ENCODE results near the gene PNP. TPM values are rescaled to one million over a fixed set of nuclear protein-coding genes. Genes with fewer than 3 reads are reported as not detected.
"Not testable (repeated sequence)": the region's sequence is repeated elsewhere in the genome, so short reads cannot be mapped to it uniquely, and the experiment has no call there.

PNP gene
- total and polyA plus RNA-seq, 2 experiments from 2014 or later, result 24.6 to 39.6 TPM

DNA sequence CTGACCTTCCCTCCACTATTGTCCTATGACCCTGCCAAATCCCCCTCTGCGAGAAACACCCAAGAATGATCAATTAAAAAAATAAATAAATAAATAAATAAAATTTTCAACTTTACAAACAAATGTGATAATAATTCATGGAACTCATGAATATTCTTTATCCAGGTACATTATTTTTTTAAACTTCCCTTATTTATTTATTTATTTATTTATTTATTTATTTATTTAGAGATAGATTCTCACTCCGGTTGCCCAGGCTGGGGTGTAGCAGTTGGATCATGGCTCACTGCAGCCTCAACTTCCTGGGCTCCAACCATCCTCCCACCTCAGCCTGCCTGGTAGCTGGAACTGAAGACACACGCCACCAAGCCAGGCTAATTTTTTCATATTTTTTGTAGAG, 38.3 kb downstream of the PNP start:
- not testable (repeated sequence) for H3K79me2 ChIP-seq (ENCODE audit: insufficient read depth); H3K9me3 ChIP-seq (ENCODE audit: low read depth); H4K20me1 ChIP-seq (ENCODE audit: insufficient read depth)

DNA sequence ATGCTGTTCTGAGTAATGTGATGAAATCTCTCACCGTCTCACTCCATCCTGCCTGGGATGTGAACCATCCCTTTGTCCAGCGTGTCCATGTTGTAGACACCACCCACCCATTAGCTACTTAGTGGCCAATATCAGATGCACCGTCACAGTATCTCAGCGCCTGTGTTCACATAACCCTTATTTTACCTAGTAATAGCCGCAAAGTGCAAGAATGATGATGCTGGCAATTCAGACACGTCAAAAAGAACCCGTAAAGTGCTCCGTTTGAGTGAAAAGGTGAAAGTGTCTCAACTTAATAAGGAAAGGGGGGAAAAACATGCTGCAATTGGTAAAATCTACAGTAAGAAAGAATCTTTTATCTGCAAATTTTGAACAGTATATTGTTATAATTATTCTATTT, 39.2 kb downstream of the PNP start:
- DNase-seq, result no peak
- no peak overlapping the region for H3K4me3 ChIP-seq
- 70 to 75% methylated on average over 8 of the region's 8 CpGs for WGBS, 2 experiments (ENCODE audit: low coverage in 1 of 2, low lambda C conversion rate in 2 of 2, missing lambda C conversion rate in 2 of 2)

More for the DNA sequence above, 38.3 kb downstream of the PNP start:
- H3K27ac ChIP-seq; H2AFZ ChIP-seq; H3K27me3 ChIP-seq (replicated peaks; ENCODE audit: insufficient read depth); H3K9me2 ChIP-seq (ENCODE audit: insufficient read depth); H3F3A ChIP-seq (ENCODE audit: insufficient read depth); DNase-seq; H3K9ac ChIP-seq; H3K36me3 ChIP-seq (ENCODE audit: low read depth); in situ Hi-C loops (cut with MboI); H3K4me3 ChIP-seq; H3K4me1 ChIP-seq (ENCODE audit: insufficient read depth); H3K4me2 ChIP-seq (ENCODE audit: unreplicated experiment): not testable (repeated sequence)
- 55 to 67% methylated on average over 3 of the region's 3 CpGs for WGBS, 2 experiments (ENCODE audit: low coverage in 1 of 2, low lambda C conversion rate in 2 of 2, missing lambda C conversion rate in 2 of 2)

DNA sequence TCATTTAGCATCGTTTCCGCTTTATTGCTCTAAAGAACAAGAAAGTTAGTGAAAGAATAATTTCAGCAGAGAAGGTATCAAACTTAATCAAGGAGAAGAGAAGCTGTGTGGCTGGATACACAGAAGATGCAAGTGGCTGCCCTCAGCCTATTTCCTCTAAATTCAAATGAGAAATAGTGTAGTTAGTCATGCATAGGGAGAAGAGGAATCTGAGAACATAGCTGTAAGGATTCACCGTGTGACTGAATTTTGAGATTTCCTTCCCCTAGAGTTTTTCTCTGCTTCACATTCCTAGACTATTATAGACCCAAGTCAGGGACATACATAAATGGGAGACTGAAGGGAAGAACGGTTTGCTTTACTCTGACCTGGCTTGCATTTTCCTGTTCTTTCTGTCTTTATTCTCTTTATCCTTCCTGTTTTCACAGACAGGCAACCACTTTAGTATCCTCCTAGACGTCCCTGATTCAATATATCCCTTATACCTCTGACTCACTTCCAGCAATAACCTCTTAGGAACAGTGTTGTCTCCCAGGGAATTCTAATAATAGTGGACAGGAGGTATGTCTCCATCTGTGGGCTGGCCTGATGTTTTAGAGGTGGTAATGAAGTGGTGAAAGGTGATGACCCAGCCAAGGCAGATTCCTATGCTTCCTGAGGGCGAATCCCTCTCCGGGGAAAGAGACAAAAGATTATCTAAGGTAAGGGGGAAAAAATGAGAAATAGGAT, 43.1 kb downstream of the PNP start:
- H4K20me1 ChIP-seq (ENCODE audit: insufficient read depth), result no peaks in the 10 kb centered on the region
- peak overlapping the region; percentile 16 for H3K27ac ChIP-seq
- peaks cover 28% of the 10 kb centered on the region for H3K4me1 ChIP-seq (ENCODE audit: insufficient read depth)
- H3K36me3 ChIP-seq (ENCODE audit: low read depth), result no peaks in the 10 kb centered on the region
- no peaks in the 10 kb centered on the region for H3K27me3 ChIP-seq (replicated peaks; ENCODE audit: insufficient read depth)
- TF ChIP-seq EZH2 (IDR thresholded peaks at IDR 0.05; ENCODE audit: insufficient read depth, poor library complexity, severe bottlenecking) (no peak), EZH2phosphoT487 (IDR thresholded peaks at IDR 0.05; ENCODE audit: insufficient read depth, low read depth) (no peak)
- peak; percentile 60 for DNase-seq
- in situ Hi-C loops (cut with MboI), result no loop called here
- no peak overlapping the region for H3K4me3 ChIP-seq
- WGBS, 2 experiments (ENCODE audit: low coverage in 1 of 2, low lambda C conversion rate in 2 of 2, missing lambda C conversion rate in 2 of 2), result 37 to 39% methylated on average over 7 of the region's 7 CpGs
- no peaks in the 10 kb centered on the region for H3K9me2 ChIP-seq (ENCODE audit: insufficient read depth)
- peak overlapping the region; percentile 31; the same call in 1 of the 2 replicates for H2AFZ ChIP-seq
- H3K4me2 ChIP-seq (ENCODE audit: unreplicated experiment), result no peak overlapping the region
- peaks cover 17% of the 10 kb centered on the region for H3F3A ChIP-seq (ENCODE audit: insufficient read depth)
- no peaks in the 10 kb centered on the region for H3K79me2 ChIP-seq (ENCODE audit: insufficient read depth)
- no peaks in the 10 kb centered on the region for H3K9me3 ChIP-seq (ENCODE audit: low read depth)
- no peak overlapping the region for H3K9ac ChIP-seq

More for the DNA sequence above, 39.2 kb downstream of the PNP start:
- in situ Hi-C loops (cut with MboI), result no loop called here
- Histone ChIP-seq H3K9me2 (ENCODE audit: insufficient read depth) (no peaks in the 10 kb centered on the region), H3K36me3 (ENCODE audit: low read depth) (no peaks in the 10 kb centered on the region), H3K9ac (no peak overlapping the region), H3K4me1 (ENCODE audit: insufficient read depth) (peaks cover 13% of the 10 kb centered on the region; the same call in 1 of the 2 replicates), H3K27me3 (replicated peaks; ENCODE audit: insufficient read depth) (no peaks in the 10 kb centered on the region; the same call in 1 of the 2 replicates), H3K9me3 (ENCODE audit: low read depth) (no peaks in the 10 kb centered on the region), H4K20me1 (ENCODE audit: insufficient read depth) (no peaks in the 10 kb centered on the region), H2AFZ (no peak overlapping the region), H3K79me2 (ENCODE audit: insufficient read depth) (no peaks in the 10 kb centered on the region), H3K4me2 (ENCODE audit: unreplicated experiment) (no peak overlapping the region), H3K27ac (no peak overlapping the region), H3F3A (ENCODE audit: insufficient read depth) (peaks cover 6% of the 10 kb centered on the region; the same call in 1 of the 2 replicates)
- TF ChIP-seq EZH2 (IDR thresholded peaks at IDR 0.05; ENCODE audit: insufficient read depth, poor library complexity, severe bottlenecking), result no peak
- no peak for TF ChIP-seq EZH2phosphoT487 (IDR thresholded peaks at IDR 0.05; ENCODE audit: insufficient read depth, low read depth)

DNA sequence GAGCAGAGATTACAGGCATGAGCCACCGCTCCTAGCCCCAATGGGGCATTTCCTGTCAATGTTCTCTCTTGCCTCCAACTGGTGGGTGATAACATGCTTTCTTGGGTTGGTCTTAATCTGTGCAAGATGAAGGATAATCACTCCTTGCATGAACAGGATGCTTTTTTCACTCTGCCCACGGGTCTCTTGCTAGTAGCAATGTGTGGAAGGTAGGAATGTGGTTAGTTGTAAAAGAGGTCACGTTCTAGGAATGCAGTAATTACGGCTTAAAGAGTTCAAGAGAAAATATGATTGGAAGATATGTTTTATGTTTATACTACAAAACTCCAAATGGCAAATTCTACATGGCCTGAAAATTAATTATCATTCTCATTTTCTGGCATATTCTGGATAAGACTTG, 46.6 kb downstream of the PNP start:
- no peak for TF ChIP-seq EZH2 (IDR thresholded peaks at IDR 0.05; ENCODE audit: insufficient read depth, poor library complexity, severe bottlenecking)
- TF ChIP-seq EZH2phosphoT487 (IDR thresholded peaks at IDR 0.05; ENCODE audit: insufficient read depth, low read depth), result no peak
- Histone ChIP-seq H3K36me3 (ENCODE audit: low read depth) (no peaks in the 10 kb centered on the region), H4K20me1 (ENCODE audit: insufficient read depth) (no peaks in the 10 kb centered on the region), H3F3A (ENCODE audit: insufficient read depth) (peaks cover 17% of the 10 kb centered on the region), H3K4me1 (ENCODE audit: insufficient read depth) (peaks cover 29% of the 10 kb centered on the region), H3K9ac (no peak overlapping the region), H3K27ac (no peak overlapping the region), H3K4me3 (no peak overlapping the region), H3K9me3 (ENCODE audit: low read depth) (no peaks in the 10 kb centered on the region), H3K79me2 (ENCODE audit: insufficient read depth) (no peaks in the 10 kb centered on the region), H2AFZ (no peak overlapping the region), H3K27me3 (replicated peaks; ENCODE audit: insufficient read depth) (no peaks in the 10 kb centered on the region), H3K4me2 (ENCODE audit: unreplicated experiment) (no peak overlapping the region), H3K9me2 (ENCODE audit: insufficient read depth) (no peaks in the 10 kb centered on the region)
- 21 to 35% methylated on average over 4 of the region's 4 CpGs for WGBS, 2 experiments (ENCODE audit: low coverage in 1 of 2, low lambda C conversion rate in 2 of 2, missing lambda C conversion rate in 2 of 2)
- in situ Hi-C loops (cut with MboI), result no loop called here
- DNase-seq, result peak; percentile 29
